HG03159 (cell line): ENCODE data around the gene MED13.

Source experiments
- ATAC-seq: cut with Tn5 transposase; IDR thresholded peaks from one replicate; pipeline ENCODE4 v1.9.1; 2021; ENCODE audit warnings: mild to moderate bottlenecking, moderate library complexity; ENCODE audit not compliant: unreplicated experiment

Gene MED13, protein sequence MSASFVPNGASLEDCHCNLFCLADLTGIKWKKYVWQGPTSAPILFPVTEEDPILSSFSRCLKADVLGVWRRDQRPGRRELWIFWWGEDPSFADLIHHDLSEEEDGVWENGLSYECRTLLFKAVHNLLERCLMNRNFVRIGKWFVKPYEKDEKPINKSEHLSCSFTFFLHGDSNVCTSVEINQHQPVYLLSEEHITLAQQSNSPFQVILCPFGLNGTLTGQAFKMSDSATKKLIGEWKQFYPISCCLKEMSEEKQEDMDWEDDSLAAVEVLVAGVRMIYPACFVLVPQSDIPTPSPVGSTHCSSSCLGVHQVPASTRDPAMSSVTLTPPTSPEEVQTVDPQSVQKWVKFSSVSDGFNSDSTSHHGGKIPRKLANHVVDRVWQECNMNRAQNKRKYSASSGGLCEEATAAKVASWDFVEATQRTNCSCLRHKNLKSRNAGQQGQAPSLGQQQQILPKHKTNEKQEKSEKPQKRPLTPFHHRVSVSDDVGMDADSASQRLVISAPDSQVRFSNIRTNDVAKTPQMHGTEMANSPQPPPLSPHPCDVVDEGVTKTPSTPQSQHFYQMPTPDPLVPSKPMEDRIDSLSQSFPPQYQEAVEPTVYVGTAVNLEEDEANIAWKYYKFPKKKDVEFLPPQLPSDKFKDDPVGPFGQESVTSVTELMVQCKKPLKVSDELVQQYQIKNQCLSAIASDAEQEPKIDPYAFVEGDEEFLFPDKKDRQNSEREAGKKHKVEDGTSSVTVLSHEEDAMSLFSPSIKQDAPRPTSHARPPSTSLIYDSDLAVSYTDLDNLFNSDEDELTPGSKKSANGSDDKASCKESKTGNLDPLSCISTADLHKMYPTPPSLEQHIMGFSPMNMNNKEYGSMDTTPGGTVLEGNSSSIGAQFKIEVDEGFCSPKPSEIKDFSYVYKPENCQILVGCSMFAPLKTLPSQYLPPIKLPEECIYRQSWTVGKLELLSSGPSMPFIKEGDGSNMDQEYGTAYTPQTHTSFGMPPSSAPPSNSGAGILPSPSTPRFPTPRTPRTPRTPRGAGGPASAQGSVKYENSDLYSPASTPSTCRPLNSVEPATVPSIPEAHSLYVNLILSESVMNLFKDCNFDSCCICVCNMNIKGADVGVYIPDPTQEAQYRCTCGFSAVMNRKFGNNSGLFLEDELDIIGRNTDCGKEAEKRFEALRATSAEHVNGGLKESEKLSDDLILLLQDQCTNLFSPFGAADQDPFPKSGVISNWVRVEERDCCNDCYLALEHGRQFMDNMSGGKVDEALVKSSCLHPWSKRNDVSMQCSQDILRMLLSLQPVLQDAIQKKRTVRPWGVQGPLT (N-terminal part only)

DNA sequence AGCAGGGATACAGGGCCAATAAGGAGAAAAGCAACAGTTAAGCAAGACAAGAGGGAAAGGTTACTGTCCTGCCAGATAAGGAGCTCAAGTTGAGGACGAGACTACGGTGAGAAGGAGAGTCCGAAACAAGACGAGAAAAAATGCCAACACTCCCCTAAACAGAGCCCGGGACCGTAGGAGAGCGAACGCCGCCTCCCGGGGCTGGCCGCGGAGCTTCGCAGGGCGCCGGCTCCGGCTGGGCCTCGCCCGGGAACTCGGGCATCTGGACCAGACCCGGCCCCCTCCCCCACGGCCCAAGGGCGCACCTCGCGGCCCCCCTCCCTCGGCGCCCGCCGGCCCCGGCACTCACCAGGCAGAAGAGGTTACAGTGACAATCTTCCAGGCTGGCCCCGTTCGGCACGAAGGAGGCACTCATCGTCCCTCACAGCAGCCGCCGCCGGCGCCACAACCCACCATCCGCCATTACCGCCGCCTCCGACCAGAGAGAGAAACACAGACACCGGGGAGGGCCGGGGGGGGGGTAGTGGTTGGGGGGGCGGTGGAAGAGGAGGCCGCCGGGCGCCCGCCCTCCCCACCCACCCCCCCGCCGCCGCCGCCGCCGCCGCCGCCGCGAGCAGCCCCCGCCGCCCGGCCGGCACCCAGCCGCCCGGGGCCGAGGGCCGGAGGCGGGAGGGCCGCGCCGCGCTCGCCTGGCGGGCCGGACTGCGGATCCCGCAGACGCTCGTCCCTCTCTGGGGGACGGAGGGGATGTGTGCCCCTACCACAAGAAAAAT lies at the start of gene MED13:
Gene MED13 (minus strand): TSS at position 488 of the 773 bp plus-strand sequence. CDS start 73 bp downstream, at position 415.
- ATAC-seq = peak; percentile 23

DNA sequence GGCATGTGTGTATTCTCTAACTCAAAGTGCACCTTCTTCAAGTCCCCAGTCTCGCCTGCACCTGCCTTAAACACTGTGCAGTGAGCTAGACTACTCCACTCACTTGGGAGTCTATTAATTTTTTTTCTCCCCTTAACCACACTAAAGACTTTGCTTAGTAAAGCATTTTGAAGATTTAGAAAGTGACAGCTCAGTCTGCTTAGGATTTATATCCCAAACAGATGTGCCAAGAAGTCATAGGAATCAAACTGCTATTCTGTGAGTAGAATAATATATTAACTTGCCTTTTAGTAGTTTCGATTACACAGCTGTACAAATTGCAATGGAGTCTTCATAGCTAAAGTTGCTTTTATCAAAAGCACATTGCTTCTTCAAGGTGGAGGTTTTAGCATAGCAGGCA lies 47.2 kb upstream of the MED13 start:
- no peak for ATAC-seq

DNA sequence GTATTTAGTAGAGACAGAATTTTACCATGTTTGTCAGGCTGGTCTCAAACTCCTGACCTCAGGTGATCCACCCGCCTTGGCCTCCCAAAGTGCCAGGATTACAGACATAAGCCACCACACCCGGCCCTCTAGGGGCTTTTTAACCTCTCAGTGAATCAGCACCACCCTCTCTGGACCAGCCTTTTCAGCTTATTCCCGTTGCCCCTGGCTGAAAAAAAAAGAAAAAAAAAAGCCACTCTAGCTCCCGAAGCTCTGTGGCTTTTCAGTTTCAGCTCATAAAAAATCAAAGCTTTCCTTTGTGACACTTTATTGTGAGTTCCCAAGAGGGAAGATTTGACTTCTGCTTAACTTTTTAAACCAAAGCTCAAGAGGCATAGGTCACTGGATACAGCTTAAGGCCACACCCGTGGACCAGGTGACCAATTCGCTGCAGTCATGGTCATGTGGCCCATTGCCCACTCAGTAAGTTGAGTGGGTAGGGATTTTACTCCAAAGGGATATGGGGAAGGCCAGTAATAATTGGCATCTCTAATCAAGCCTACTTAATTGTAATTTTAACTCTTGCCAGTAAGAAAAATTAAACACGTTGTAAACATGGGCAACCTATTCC lies 46.6 kb upstream of the MED13 start:
- ATAC-seq = no peak

DNA sequence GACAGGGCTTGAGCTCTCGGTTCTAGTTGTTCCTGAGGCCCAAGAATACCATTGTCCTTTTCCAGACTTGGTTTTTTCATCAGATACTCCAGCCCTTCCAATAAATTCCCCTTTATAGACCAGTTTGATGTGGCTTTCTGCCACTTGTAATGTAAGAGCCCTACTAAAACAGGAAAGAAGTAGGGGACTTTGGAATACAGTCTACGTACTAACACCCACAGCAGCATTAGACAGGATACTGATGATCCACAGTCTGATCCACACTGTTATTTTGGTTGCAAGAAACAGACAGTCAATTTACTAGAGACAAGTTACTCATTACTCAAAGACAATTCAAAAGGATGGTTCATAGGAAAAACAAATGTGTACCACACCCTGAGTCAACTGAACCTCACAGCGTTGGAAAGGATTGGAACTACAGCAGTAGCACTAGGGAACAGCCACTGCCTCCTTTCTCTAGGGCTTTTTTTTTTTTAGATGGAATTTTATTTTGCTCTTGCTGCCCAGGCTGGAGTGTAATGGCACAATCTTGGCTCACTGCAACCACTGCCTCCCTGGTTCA lies 45.9 kb upstream of the MED13 start:
- ATAC-seq = no peak

DNA sequence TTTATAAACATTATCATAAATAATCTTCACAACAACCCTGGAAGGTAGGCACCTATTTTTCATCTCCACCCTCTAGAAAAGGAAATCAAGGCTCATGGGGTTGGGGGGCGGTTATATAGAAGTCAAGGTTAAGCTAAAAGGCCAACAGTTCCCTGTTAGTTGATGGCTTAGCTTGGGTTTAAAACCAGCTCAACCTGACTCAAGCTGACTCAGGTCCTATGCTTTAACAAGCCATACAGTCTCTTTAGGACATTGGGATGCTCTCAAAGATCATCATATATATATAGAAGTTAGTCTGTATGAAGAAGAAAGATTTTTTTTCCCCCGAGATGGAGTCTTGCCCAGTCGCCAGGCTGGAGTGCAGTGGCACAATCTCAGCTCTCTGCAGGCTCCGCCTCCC lies 44.8 kb upstream of the MED13 start:
- no peak for ATAC-seq

DNA sequence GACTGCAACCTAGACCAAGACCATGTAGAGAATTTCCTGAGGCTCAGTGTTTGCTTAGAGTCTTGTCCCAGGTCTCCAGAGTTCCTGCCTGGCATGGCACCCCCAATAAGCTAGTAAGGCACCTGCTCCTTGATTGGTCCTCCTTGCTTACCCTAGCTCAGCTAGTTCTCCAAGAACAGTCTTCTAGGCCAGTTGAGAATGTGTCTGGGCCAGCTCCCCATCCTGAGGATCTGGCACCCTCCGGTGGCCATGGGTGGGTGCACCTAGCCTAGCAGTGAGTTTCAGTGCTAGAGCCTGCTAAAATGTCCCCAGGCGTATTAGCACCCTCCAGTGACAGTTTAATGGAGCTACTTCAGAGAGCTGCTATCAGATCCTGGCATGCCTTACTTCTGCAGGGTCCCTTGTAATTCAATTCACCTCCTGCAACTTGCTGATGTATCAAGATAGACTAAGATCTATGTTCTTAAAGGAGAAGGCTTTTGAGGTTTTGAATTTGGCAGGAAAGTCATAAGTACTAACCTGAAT lies 44.4 kb upstream of the MED13 start:
- peak; percentile 98 for ATAC-seq

DNA sequence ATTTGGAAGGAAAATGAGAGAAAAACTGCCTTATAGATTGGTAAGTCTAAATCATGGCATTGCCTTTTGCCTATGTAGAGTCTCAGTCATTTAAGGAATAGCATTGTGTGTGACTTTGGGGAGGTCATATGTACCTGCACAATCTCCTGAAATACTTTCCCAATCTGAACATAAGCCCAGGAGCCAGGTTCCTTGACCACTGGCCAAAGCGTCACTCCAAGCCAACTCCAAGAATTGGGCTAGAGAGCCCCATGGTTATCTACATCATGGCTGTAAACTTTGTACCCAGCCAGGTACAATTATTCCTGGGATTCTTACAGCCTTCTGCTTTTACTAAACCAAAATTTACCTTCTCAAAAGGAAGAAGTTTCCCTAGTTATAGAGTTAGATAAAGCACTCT lies 40.8 kb upstream of the MED13 start:
- no peak for ATAC-seq

DNA sequence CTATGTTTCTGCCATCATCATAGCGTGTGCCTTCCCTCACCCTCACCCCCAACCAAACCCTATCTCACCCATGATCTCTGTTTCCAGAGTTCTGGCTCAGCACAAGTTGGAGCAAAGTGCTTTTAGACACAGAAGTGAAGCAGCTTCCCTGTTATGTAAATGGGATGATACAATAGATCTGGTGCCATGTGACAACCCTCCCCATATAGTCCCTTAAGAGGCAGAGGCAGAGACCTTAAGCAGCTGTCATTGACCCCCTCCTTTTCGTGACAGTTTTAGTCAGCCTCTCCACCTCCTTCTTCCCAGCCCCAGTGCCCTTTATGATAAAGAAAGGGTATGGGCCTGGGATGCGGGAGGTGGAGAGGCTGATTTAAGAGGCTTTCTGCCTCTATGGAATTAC lies 40.3 kb upstream of the MED13 start:
- no peak for ATAC-seq

DNA sequence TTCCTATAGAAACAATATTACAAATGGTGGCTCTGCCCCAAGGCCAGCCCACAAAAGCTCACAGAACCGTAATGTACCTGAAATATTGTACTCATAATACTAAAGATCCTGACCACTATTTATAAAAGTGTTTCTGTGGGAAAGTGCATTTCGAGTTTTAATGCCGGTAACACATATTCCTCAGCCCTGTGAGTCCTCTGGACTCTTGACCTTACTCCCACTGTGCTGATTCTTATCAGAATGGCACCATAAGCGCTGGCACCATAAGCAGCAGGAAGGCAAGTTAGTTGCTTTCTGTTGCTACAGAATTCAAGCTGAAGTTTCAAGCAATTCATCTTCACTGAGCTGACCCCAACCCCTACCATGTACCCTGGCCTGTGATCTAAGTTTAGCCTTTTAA lies 36.4 kb upstream of the MED13 start:
- no peak for ATAC-seq

DNA sequence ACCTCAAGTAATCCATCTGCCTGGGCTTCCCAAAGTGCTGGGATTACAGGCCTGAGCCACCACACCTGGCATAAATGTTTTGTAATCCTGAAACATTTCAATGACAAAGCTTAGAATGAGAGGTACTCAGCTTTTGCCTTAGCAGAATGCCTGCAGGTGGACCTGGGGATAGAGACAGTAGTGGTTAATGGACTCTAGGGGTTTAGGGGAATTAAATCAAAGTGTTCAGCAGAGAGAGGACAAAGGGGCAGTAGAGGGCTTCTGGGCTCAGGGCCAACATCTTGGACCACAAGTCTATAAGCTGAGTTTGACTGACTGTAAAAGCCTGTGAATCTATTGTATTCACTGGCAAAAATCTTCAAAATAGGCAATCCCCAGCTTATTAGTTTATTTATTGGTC lies 36.0 kb upstream of the MED13 start:
- ATAC-seq = no peak

DNA sequence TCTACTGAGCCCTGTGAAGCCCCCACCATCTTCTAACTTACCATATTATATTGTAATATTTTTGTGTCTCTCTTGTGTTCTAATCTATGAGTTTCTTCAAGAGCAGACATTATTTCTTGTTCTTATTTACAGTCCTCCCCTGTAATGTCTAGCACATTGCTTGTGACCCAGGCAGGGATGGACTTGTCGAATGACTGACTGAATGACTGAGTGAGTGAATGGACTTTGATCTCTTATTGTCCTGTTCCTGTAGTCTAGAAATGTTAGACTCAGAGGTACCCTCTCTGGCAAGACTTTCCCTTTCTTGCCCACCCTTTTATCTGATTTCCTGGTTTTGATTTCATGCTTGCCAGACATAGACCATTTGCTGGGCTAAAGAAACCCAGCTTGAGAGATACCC lies 35.0 kb upstream of the MED13 start:
- no peak for ATAC-seq

DNA sequence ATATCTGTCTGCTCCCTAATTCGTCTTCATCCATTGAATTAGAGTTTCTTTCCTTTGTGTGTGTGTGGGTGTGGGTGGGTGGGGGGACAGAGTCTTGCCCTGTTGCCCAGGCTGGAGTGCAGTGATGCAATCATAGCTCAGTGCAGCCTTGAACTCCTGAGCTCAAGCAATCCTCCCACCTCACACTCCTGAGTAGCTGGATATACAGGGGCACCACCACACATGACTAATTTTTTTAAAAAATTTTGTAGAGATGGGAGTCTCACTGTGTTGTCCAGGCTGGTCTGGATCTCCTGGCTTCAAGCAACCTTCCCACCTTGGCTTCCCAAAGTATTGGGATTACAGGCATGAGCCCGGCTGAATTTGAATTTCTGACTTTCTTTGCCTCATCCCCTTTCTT lies 34.5 kb upstream of the MED13 start:
- no peak for ATAC-seq

DNA sequence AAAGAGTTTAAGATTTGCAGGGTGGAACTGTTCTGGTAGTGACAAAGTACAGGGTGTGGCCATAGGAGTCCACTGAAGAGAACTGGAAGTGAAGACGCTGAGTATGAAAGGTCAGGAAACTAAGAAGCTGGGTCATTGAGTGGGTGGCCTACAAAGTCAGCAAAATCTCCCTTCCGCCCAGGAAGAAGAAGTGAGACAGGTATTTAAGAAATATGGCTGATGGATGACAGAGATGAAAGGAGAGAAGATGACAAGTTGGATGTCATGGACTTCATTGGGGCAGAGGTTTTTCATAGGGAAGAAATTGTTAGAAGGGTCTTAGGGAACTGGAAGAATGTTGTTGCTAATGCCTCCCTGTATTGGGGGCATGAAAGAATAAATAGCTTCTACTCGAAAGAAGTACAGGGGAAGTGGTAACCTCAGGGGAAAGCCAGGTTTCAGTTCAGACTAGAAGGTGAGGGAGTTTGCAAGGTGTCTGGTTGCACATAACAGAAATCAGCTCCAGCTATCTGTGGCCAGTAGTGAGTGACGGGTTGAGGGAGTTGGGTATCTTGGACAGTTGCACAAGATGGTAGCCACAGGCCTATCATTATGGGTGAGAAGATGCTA lies 33.6 kb upstream of the MED13 start:
- ATAC-seq = peak; percentile 87

DNA sequence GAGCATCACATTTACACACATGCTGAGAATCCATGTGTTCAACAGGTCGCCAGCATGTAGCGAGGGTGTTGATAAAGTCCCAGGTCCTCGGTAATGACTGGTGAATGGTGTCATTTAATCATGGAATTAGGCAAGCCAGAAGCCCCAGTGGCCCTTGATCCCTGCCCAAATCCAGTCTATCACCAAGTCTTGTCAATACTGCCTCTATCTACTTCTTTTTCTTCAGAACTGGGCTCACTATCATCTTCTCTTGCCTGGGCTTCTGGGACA lies 31.3 kb upstream of the MED13 start:
- no peak for ATAC-seq

DNA sequence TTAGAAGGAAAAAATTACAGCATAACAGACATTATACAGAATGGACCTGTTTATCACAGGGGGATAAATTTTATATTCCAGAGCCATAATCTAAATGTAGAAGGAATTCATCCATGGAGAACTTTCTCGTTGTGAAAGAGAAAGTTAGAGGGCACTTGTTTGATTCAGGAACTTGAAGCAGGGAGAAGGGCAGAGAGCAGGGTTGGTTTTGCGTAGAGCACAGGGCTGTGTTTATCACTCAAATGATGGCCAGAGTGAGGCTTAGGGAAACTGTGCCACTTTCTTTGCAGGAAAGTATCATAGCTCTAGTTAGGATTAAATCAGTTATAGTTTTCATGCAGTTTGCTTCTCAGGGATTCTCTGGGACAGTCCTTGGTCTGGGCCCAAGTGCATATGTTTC lies 29.1 kb upstream of the MED13 start:
- no peak for ATAC-seq

DNA sequence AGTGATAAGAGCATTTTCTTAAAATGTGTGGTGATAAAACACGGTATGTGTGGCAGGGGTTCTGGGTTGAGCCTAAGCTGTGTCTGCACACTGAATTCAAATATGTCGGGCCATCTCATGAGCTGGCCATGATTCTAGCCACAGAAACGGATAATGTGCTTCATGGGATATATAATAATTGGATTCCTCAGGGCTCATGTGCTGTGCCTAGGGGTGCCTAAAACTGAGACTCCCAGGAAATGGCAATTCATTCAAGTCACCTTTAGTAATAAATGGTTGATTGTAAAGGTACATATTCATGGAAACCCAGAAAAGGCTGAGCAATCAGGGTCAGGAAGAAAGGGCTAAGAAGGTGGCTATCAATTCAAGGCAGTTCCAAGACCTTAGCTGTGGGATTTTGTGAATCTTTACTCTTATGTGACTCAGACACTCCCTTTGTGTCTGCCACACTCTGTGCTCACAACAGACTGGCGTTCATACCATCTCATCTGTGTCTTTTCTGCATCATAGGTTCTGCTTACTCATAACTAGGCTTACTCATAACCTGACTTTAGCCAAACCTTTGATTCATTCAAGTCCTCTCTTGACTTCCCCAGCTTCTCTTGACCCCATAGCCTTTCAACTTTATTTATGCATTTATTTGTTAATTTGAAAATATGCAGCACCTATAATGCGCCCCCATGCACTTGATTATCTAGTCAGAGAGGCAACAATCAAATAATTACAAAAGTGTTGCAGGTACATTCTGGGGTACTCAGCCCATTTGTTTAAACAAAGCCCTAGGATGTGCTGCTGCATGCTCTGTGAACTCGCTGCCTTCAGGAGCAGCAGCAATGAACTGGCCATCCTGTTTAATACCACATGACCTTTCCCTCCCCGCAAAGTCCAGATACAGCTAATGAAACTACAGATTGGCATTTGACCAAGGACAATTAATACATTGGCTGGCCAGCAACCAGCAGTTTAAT lies 28.4 kb upstream of the MED13 start:
- ATAC-seq = peak; percentile 92

DNA sequence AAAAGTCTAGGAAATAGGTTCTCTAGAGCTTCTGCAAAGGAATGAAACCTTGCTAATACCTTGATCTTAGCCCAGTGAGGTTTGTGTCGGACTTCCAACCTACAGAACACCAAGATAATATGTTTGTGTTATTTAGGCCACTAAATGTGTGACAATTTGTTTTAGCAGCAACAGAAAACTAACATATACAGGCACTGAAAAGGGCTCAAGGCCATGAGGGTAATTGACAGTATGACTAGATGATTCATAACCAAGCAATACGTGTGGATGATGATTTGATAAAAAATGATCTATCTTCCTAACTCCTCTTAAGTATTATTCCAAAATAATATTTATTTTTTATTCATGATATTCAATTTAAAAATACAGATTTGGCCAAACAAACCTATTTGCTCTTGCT lies 27.7 kb upstream of the MED13 start:
- no peak for ATAC-seq

DNA sequence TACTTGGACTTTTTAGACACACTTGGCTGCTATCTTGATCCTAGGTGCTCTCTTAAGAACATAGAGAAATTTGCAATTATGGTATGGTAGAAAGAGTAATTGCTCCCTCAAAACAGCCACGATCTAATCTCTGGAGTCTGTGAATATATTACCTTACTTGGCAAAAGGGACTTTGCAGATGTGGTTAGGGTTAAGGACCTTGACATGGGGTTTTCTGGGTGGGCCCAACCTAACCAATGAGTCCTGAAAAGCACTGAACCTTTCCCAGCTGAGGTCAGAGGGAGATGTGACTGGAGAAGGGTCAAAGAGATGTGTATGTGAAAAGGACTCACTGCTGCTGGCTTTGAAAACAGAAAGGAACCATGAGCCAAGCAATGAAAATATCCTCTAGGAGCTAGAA lies 26.7 kb upstream of the MED13 start:
- no peak for ATAC-seq
